ENCODE measurements around the gene SAMSN1. TPM values are rescaled to one million over a fixed set of nuclear protein-coding genes. Genes with fewer than 3 reads are reported as not detected.

Gene SAMSN1
- polyA plus RNA-seq, 4 donors = 3.1 to 7.3 (median 5.2) TPM

GRCh38 chr21:14491269-14491681 is 54.8 kb downstream of the SAMSN1 start:
- no peak for DNase-seq (ENCODE audit: low read depth in 4 of 4, low spot score in 3 of 4)

GRCh38 chr21:14488672-14489204 is 57.4 kb downstream of the SAMSN1 start:
- no peak for DNase-seq (ENCODE audit: low read depth in 4 of 4, low spot score in 3 of 4)

- DNase-seq (ENCODE audit: low read depth in 4 of 4, low spot score in 3 of 4) = no peak
These were observed 58.4 kb downstream of the SAMSN1 start for GRCh38 chr21:14487490-14488432.

GRCh38 chr21:14486869-14487268 is 59.2 kb downstream of the SAMSN1 start:
- no peak for DNase-seq (ENCODE audit: low read depth in 4 of 4, low spot score in 3 of 4)

- DNase-seq (ENCODE audit: low read depth in 4 of 4, low spot score in 3 of 4) = no peak
These were observed 61.7 kb downstream of the SAMSN1 start for GRCh38 chr21:14484188-14485009.

- no peak for DNase-seq (ENCODE audit: low read depth in 4 of 4, low spot score in 3 of 4)
These were observed 62.8 kb downstream of the SAMSN1 start for GRCh38 chr21:14483296-14483695.

GRCh38 chr21:14482165-14482564 is 64.0 kb downstream of the SAMSN1 start:
- no peak for DNase-seq (ENCODE audit: low read depth in 4 of 4, low spot score in 3 of 4)

GRCh38 chr21:14480411-14481031 is 65.6 kb downstream of the SAMSN1 start:
- no peak for DNase-seq (ENCODE audit: low read depth in 4 of 4, low spot score in 3 of 4)

GRCh38 chr21:14479241-14479786 is 66.8 kb downstream of the SAMSN1 start:
- DNase-seq (ENCODE audit: low read depth in 4 of 4, low spot score in 3 of 4) = no peak

- DNase-seq (ENCODE audit: low read depth in 4 of 4, low spot score in 3 of 4) = no peak
These were observed 68.3 kb downstream of the SAMSN1 start for GRCh38 chr21:14477841-14478240.

GRCh38 chr21:14477133-14477532 is 69.0 kb downstream of the SAMSN1 start:
- DNase-seq (ENCODE audit: low read depth in 4 of 4, low spot score in 3 of 4) = no peak

- no peak for DNase-seq (ENCODE audit: low read depth in 4 of 4, low spot score in 3 of 4)
These were observed 71.1 kb downstream of the SAMSN1 start for GRCh38 chr21:14474995-14475394.

GRCh38 chr21:14469641-14470040 is 76.5 kb downstream of the SAMSN1 start:
- no peak for DNase-seq (ENCODE audit: low read depth in 4 of 4, low spot score in 3 of 4)

- DNase-seq (ENCODE audit: low read depth in 4 of 4, low spot score in 3 of 4) = no peak
These were observed 79.4 kb downstream of the SAMSN1 start for GRCh38 chr21:14466715-14467114.

- no peak for DNase-seq (ENCODE audit: low read depth in 4 of 4, low spot score in 3 of 4)
These were observed 88.4 kb downstream of the SAMSN1 start for GRCh38 chr21:14457762-14458161.

GRCh38 chr21:14456911-14457310 is 89.2 kb downstream of the SAMSN1 start:
- no peak for DNase-seq (ENCODE audit: low read depth in 4 of 4, low spot score in 3 of 4)

- no peak for DNase-seq (ENCODE audit: low read depth in 4 of 4, low spot score in 3 of 4)
These were observed 91.8 kb downstream of the SAMSN1 start for GRCh38 chr21:14454016-14455009.

GRCh38 chr21:14453339-14454015 is 92.6 kb downstream of the SAMSN1 start:
- DNase-seq (ENCODE audit: low read depth in 4 of 4, low spot score in 3 of 4) = no peak

Measured in right renal pelvis (tissue), 4 donors.